GM21381 (cell line): ENCODE data around the gene WNT7B.

Experiments used
- ATAC-seq: cut with Tn5 transposase; IDR thresholded peaks from one replicate; pipeline ENCODE4 v1.9.1; 2021; ENCODE audit warnings: mild to moderate bottlenecking, moderate library complexity; ENCODE audit not compliant: unreplicated experiment

WNT7B gene

GRCh38 chr22:45997077-45997776 is 20.3 kb upstream of the WNT7B start:
- no peak for ATAC-seq

GRCh38 chr22:45996241-45997076 is 19.5 kb upstream of the WNT7B start:
- ATAC-seq: no peak

GRCh38 chr22:45995405-45996101 is 18.6 kb upstream of the WNT7B start:
- ATAC-seq: no peak

- no peak for ATAC-seq
These were observed 17.8 kb upstream of the WNT7B start for GRCh38 chr22:45994491-45995404.

GRCh38 chr22:45993841-45994240 is 16.9 kb upstream of the WNT7B start:
- no peak for ATAC-seq

GRCh38 chr22:45993143-45993692 is 16.3 kb upstream of the WNT7B start:
- no peak for ATAC-seq

GRCh38 chr22:45992737-45993136 is 15.8 kb upstream of the WNT7B start:
- no peak for ATAC-seq

- no peak for ATAC-seq
These were observed 14.1 kb upstream of the WNT7B start for GRCh38 chr22:45991098-45991497.

- ATAC-seq: no peak
These were observed 10.3 kb upstream of the WNT7B start for GRCh38 chr22:45987136-45987861.

GRCh38 chr22:45984316-45984916 is 7.5 kb upstream of the WNT7B start:
- ATAC-seq: no peak

GRCh38 chr22:45983797-45984196 is 6.8 kb upstream of the WNT7B start:
- no peak for ATAC-seq

GRCh38 chr22:45980761-45981160 is 3.8 kb upstream of the WNT7B start:
- no peak for ATAC-seq

GRCh38 chr22:45980268-45980570 is 3.3 kb upstream of the WNT7B start:
- no peak for ATAC-seq

GRCh38 chr22:45978275-45978713 is 1.3 kb upstream of the WNT7B start:
- ATAC-seq: no peak

- no peak for ATAC-seq
These were observed 751 bp upstream of the WNT7B start for GRCh38 chr22:45977551-45978274.

GRCh38 chr22:45976254-45977002 is 534 bp downstream of the WNT7B start:
- no peak for ATAC-seq

- no peak for ATAC-seq
These were observed 1.5 kb downstream of the WNT7B start for GRCh38 chr22:45975164-45976161.
